CD14-positive monocyte (primary cell): ENCODE results near the gene SMIM24. TPM values are rescaled to one million over a fixed set of nuclear protein-coding genes. Genes with fewer than 3 reads are reported as not detected.

ENCODE experiments used
- DNase-seq, 3 donors: peaks; one replicate each; pipeline ENCODE4 v3.0.0-alpha.2; 2011 to 2022
- H2AFZ ChIP-seq: 2 replicates; pipeline ENCODE4 v1.6.0; 2012; ENCODE audit warnings: mild to moderate bottlenecking, low read depth, low read length, inconsistent platforms; ENCODE audit not compliant: insufficient read depth, poor library complexity, severe bottlenecking
- H3K27ac ChIP-seq, 2 donors: 1 replicate in 1 of 2; 2 replicates in 1 of 2; pipeline ENCODE4 v1.5.1; 2012 to 2013; ENCODE audit warnings: low read length in 2 of 2, control low read depth in 1 of 2, inconsistent platforms in 1 of 2, low read depth in 1 of 2, mild to moderate bottlenecking in 1 of 2
- H3K27me3 ChIP-seq, 2 donors: one replicate each; pipeline versions ENCODE4 v1.6.0 to v1.6.1; 2011 to 2013; ENCODE audit warnings: low read length in 2 of 2; ENCODE audit not compliant: control insufficient read depth in 2 of 2, insufficient read depth in 2 of 2
- H3K36me3 ChIP-seq, 2 donors: replicated peaks in 1 of 2; 1 replicate in 1 of 2; 2 replicates in 1 of 2; pipeline versions ENCODE4 v1.5.1 to v1.6.1; 2012 to 2013; ENCODE audit warnings: low read length in 2 of 2, control low read depth in 1 of 2, inconsistent platforms in 1 of 2, mild to moderate bottlenecking in 1 of 2; ENCODE audit not compliant: insufficient read depth in 2 of 2, control insufficient read depth in 1 of 2
- H3K4me1 ChIP-seq, 2 donors: 1 replicate in 1 of 2; 2 replicates in 1 of 2; pipeline versions ENCODE4 v1.5.1 to v1.6.1; 2012 to 2013; ENCODE audit warnings: low read length in 2 of 2, control low read depth in 1 of 2, inconsistent platforms in 1 of 2, mild to moderate bottlenecking in 1 of 2, moderate library complexity in 1 of 2; ENCODE audit not compliant: insufficient read depth in 2 of 2, control insufficient read depth in 1 of 2
- H3K4me2 ChIP-seq: replicated peaks from 2 replicates; pipeline ENCODE3; 2012; ENCODE audit warnings: low read length, moderate library complexity, mild to moderate bottlenecking; ENCODE audit not compliant: poor library complexity, severe bottlenecking; ENCODE audit errors: extremely low read depth
- H3K4me3 ChIP-seq, 3 experiments: fragments of 200-600 bp in 1 of 3; sonication (generic) in 1 of 3; replicated peaks in 1 of 3; 1 replicate in 2 of 3; 2 replicates in 1 of 3; pipeline ENCODE4 v1.5.1; 2011 to 2013; ENCODE audit warnings: low read length in 3 of 3, mild to moderate bottlenecking in 3 of 3, control low read depth in 2 of 3, low read depth in 2 of 3, inconsistent platforms in 1 of 3, moderate library complexity in 1 of 3
- H3K79me2 ChIP-seq: 2 replicates; pipeline ENCODE4 v1.6.0; 2012; ENCODE audit warnings: mild to moderate bottlenecking, control low read depth, inconsistent platforms, low read length, moderate library complexity; ENCODE audit not compliant: insufficient read depth
- H3K9ac ChIP-seq: 2 replicates; pipeline ENCODE4 v1.6.0; 2017; ENCODE audit warnings: low read length, mild to moderate bottlenecking; ENCODE audit not compliant: insufficient read depth, poor library complexity, severe bottlenecking
- H3K9me3 ChIP-seq, 2 donors: replicated peaks in 1 of 2; 1 replicate in 1 of 2; 2 replicates in 1 of 2; pipeline versions ENCODE4 v1.5.1 to v1.6.1; 2012 to 2013; ENCODE audit warnings: low read length in 2 of 2, control low read depth in 1 of 2; ENCODE audit not compliant: control insufficient read depth in 1 of 2, insufficient read depth in 1 of 2
- H4K20me1 ChIP-seq: 2 replicates; pipeline ENCODE4 v1.6.0; 2012; ENCODE audit warnings: mild to moderate bottlenecking, low read length, control low read depth, moderate library complexity; ENCODE audit not compliant: insufficient read depth
- H3K27ac Mint-ChIP-seq, 7 donors: one replicate each; pipeline ENCODE4 v1.8.0; 2020; ENCODE audit warnings: mild to moderate bottlenecking in 7 of 7, mixed read lengths in 7 of 7, moderate library complexity in 6 of 7, inconsistent platforms in 2 of 7
- H3K27me3 Mint-ChIP-seq, 3 donors: one replicate each; pipeline ENCODE4 v1.8.0; 2021 to 2022; ENCODE audit warnings: low read depth in 3 of 3, mild to moderate bottlenecking in 3 of 3, mixed read lengths in 3 of 3, moderate library complexity in 3 of 3, inconsistent platforms in 1 of 3
- H3K36me3 Mint-ChIP-seq, 2 donors: one replicate each; pipeline ENCODE4 v1.8.0; 2020; ENCODE audit warnings: mixed read lengths in 2 of 2, inconsistent platforms in 1 of 2, mild to moderate bottlenecking in 1 of 2
- H3K4me1 Mint-ChIP-seq: one replicate; pipeline ENCODE4 v1.8.0; 2020; ENCODE audit warnings: mild to moderate bottlenecking, mixed read lengths
- H3K4me3 Mint-ChIP-seq, 2 donors: one replicate each; pipeline ENCODE4 v1.8.0; 2020; ENCODE audit warnings: mild to moderate bottlenecking in 2 of 2, mixed read lengths in 2 of 2, moderate library complexity in 1 of 2
- H3K9me3 Mint-ChIP-seq, 7 donors: one replicate each; pipeline ENCODE4 v1.8.0; 2020 to 2022; ENCODE audit warnings: mixed read lengths in 7 of 7, mild to moderate bottlenecking in 6 of 7, moderate library complexity in 6 of 7, inconsistent platforms in 2 of 7
- CTCF ChIP-seq: fragments of 200-600 bp; IDR thresholded peaks from one replicate; pipeline ENCODE4 v1.8.0; 2022; ENCODE audit warnings: antibody characterized with exemption, mild to moderate bottlenecking
- WGBS: methylation state at CpG from one replicate; pipeline ENCODE4 v1.1.5; 2013; ENCODE audit warnings: missing lambda C conversion rate; ENCODE audit not compliant: insufficient coverage; 5-methylcytosine and 5-hydroxymethylcytosine counted together
- intact Hi-C, 2 donors: fragments of 100-400 bp; cut with micrococcal nuclease; formaldehyde crosslinking; loops; one replicate each; pipeline versions ENCODE4 v1.15.0 to v1.15.1; 2023
- polyA plus RNA-seq, 3 donors: library from polyadenylated mRNA; depleted of rRNA in 1 of 3; unstranded in 2 of 3; stranded (reverse) in 1 of 3; fragments of 300-500 nt in 2 of 3; fragments of >200 nt in 1 of 3; fragmentation: Illumina TruSeq in 2 of 3; gene quantifications; 1 replicate in 2 of 3; 2 replicates in 1 of 3; pipeline ENCODE4 v1.2.3, GENCODE V29; 2012 to 2021

Gene SMIM24
- polyA plus RNA-seq, 3 donors: 0.30 TPM; not detected in 2

GRCh38 chr19:3455393-3455955 lies 24.9 kb downstream of the SMIM24 start:
- peaks cover 75% of the 10 kb centered on the region for H4K20me1 ChIP-seq
- Mint-ChIP-seq H3K27me3 (no peaks in the 10 kb centered on the region), H3K36me3 (peaks cover 43 to 76% of the 10 kb centered on the region in 2 donors), H3K27ac (peak overlapping the region in 1 of 7 donors; percentile 36), H3K4me1 (no peaks in the 10 kb centered on the region), H3K9me3 (no peaks in the 10 kb centered on the region), H3K4me3 (no peak overlapping the region)
- peaks cover 11% of the 10 kb centered on the region for H3K79me2 ChIP-seq
- DNase-seq: no peak
- no peaks in the 10 kb centered on the region for H3K27me3 ChIP-seq
- no peaks in the 10 kb centered on the region for H3K9me3 ChIP-seq
- H3K4me3 ChIP-seq: no peak overlapping the region
- H3K4me1 ChIP-seq: no peaks in the 10 kb centered on the region
- intact Hi-C loops: no loop called here
- WGBS: 96% methylated on average over 6 of the region's 7 CpGs
- H3K27ac ChIP-seq: no peak overlapping the region
- peaks cover 75 to 98% of the 10 kb centered on the region in 2 donors for H3K36me3 ChIP-seq
- TF ChIP-seq CTCF: no peak
- no peak overlapping the region for H3K4me2 ChIP-seq
- no peak overlapping the region for H3K9ac ChIP-seq
- no peak overlapping the region for H2AFZ ChIP-seq

- intact Hi-C loops: no loop called here
- TF ChIP-seq CTCF: no peak
- Mint-ChIP-seq H3K27me3 (no peaks in the 10 kb centered on the region), H3K9me3 (no peaks in the 10 kb centered on the region), H3K27ac (peak overlapping the region in 2 of 7 donors; percentile 10 to 26), H3K36me3 (peaks cover 42 to 76% of the 10 kb centered on the region in 2 donors), H3K4me3 (no peak overlapping the region), H3K4me1 (no peaks in the 10 kb centered on the region)
- Histone ChIP-seq H3K4me3 (no peak overlapping the region), H3K79me2 (peaks cover 11% of the 10 kb centered on the region), H3K36me3 (peaks cover 75 to 97% of the 10 kb centered on the region in 2 donors), H3K4me1 (no peaks in the 10 kb centered on the region), H3K9ac (no peak overlapping the region), H4K20me1 (peaks cover 72% of the 10 kb centered on the region), H3K27ac (no peak overlapping the region), H2AFZ (no peak overlapping the region), H3K4me2 (no peak overlapping the region), H3K27me3 (no peaks in the 10 kb centered on the region), H3K9me3 (no peaks in the 10 kb centered on the region)
- DNase-seq: no peak
- WGBS: 98% methylated on average over 15 of the region's 15 CpGs
Observed at GRCh38 chr19:3454656-3455392, 25.5 kb downstream of the SMIM24 start.
